OCI-LY3 (cell line): ENCODE data around the gene UPK3B.
"Not testable (repeated sequence)": the region's sequence is repeated elsewhere in the genome, so short reads cannot be mapped to it uniquely, and the experiment has no call there.

Experiments
- CTCF ChIP-seq: fragments of 200-600, 300-600 bp; sonication (generic); IDR thresholded peaks from 2 replicates; pipeline ENCODE4 v1.5.1; 2014; ENCODE audit warnings: antibody characterized with exemption, low read length, low read depth
- EZH2phosphoT487 ChIP-seq: fragments of 200-600 bp; shearing (Covaris generic); IDR thresholded peaks from 2 replicates; pipeline ENCODE4 v1.6.1; 2018; ENCODE audit warnings: antibody characterized with exemption, mixed run types, low read depth

- not testable (repeated sequence) for TF ChIP-seq CTCF, EZH2phosphoT487
These were observed 10.5 kb upstream of the UPK3B start for GRCh38 chr7:76499924-76500241.
